EH (cell line): Measurements from ENCODE around the gene SMYD1.

Experiments used
- DNase-seq: peaks from one replicate; pipeline ENCODE4 v3.0.0-alpha.2; 2015; ENCODE audit warnings: low read depth

SMYD1 gene

DNA sequence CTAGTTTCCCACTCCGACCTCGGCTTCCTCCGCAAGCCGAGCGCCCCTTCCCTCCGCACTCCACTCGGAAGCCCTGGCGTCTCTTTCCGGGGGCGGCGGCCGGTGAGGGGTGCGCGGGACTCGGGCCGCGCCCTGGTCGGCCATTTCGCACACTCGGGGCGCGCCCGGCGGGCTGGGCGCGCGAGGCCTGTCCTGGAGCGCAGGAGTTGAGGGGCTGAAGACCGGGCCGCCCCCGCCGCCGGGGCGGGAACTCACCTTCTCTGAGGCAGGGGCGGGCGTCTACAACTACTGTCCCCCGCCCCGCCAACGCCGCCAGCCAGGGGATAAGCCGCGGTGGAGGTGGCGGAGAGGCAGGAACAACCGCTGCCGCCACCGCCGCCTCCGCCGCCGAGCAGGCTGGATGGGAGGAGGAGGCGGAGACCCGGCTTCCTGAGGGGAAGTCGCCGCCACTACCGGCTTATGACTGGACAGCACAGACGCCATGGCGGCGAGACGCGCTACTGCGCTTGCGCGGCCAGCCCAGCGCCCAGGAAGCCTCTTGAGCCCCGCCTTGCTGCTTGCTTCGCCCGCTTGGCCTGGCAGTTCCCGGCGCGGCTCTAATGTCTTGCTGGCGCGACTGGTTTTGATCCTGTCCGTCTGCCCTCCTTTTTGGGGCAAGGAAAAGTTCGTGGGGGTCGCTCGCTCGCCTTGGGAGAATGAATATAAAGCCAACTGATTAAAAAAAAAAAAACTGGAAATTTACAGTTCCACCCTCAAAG lies 12.1 kb upstream of the SMYD1 start, which contains the start of gene KRCC1:
Gene KRCC1 (minus strand): TSS at position 413 of the 758 bp plus-strand sequence. CDS start 27,220 bp downstream, outside the sequence.
- peak; percentile 97 for DNase-seq

GRCh38 chr2:88057437-88057844 lies 10.2 kb upstream of the SMYD1 start:
- DNase-seq: no peak

- no peak for DNase-seq
These were observed 9.4 kb upstream of the SMYD1 start for GRCh38 chr2:88058191-88058590.

DNA sequence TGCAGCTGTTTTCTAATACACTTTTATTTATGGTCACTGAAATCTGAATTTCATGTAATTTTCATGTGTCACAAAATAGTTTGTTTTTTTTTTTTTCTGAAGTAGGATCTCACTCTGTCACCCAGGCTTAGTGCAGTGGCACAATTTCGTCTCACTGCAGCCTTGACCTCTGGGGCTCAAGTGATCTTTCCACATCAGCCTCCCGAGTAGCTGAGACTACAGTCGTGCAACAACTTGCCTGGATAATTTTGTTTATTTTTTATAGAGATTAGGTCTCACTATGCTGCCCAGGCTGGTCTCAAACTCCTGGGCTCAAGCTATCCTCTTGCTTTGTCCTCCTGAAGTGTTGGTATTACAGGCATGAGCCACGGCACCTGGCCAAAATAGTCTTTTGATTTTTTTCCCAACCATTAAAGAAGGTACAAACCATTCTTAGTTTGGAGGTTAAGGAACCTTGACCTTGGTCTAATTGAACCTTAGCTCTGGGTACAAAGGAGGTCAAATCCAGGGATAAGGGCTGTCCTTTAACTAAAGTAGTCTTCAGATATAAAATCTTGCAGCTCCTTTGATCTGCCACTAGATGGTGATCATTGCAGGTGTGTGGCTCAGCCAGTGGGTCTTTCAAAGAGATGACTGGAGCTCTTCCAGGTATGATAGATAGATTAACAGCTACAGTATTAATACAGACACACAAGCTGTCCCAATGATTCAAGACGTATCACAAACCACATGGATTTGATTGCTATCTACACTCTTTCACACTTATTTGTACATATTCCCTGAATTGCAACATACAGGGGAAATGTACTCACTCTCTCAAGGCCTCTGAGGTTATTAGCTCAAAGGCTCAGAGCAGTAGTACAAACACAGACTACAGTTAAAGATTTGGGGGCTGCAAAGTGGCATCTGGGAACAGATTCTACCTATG lies 7.4 kb upstream of the SMYD1 start:
- peak; percentile 48 for DNase-seq

- DNase-seq: no peak
These were observed 6.7 kb upstream of the SMYD1 start for GRCh38 chr2:88060907-88061275.

DNA sequence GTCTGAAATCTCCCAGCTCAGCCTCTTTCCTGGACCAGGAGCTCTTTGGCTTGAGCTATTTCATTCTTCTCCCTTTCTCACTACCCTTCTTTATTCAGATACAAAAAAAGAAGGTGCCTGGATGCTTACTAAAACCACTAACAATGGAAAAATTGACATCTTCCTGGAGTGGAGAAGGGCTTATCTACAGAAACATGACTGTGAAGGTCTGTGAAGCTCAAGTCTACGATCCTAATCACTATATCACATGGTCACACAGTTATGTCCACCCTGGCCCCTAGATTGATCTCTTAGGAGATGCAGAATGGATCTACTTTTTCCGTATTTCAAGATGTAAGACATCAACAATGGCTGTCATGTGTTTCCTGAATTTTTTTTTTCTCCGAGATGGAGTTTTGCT lies 6.3 kb upstream of the SMYD1 start:
- no peak for DNase-seq

DNA sequence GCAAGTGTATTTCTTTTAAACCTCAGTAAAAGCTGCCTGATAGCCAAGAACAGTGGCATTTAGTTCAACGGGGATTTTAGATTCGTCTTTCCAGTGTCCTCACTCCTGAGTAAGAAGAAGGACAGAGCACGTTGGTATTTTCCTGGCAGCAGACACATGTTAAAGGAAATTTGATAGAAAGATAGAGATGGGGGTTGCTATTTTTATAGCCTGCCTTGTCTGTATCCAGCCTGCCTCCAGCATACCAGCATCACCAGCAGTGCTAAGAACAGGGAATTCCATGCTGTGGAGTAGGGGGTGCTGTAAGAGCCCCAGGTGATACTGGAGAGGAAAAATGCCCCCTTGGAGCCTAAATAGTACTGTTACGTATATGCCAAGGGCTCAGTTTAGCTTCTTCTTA lies 1.1 kb upstream of the SMYD1 start:
- peak; percentile 11 for DNase-seq

DNA sequence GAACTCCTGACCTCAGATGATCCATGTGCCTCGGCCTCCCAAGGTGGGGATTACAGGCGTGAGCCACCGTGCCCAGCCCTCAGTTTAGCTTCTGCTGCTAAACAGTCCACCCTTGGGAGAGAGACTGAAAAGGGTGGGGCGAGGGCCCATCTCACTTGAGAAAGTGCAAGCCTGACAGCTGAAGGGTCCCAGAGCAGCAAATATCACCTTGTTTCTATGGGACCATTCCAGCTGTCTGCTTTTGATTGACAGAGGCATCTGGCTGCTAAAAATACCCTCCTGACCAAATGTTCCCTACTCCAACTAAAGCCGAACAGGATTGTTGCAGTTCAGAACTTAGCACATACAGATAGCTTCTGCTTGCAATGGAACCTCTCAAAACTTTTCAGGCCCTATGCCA lies 436 bp upstream of the SMYD1 start:
- no peak for DNase-seq

- no peak for DNase-seq
These were observed 419 bp downstream of the SMYD1 start for GRCh38 chr2:88068044-88068443.

GRCh38 chr2:88069117-88069516 lies 1.5 kb downstream of the SMYD1 start:
- DNase-seq: no peak

DNA sequence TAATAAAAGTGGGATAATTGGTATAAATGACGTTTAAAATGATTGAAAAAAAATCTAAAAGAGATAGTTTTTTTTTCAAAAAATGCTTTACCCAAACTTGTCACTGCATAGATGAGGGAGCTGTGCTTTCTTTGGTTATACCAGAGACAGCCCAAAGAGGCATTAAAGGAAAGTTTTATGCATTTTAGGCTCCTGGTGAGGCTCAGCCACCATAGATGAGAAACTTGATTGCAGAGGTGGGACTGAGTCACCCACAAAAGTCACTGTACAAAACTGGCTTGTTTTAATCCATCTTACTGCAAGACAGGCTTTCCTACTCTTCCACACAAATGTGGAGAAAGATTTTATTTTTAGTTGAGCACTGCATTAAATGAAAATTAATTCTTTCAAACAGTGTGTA lies 2.4 kb downstream of the SMYD1 start:
- DNase-seq: no peak

DNA sequence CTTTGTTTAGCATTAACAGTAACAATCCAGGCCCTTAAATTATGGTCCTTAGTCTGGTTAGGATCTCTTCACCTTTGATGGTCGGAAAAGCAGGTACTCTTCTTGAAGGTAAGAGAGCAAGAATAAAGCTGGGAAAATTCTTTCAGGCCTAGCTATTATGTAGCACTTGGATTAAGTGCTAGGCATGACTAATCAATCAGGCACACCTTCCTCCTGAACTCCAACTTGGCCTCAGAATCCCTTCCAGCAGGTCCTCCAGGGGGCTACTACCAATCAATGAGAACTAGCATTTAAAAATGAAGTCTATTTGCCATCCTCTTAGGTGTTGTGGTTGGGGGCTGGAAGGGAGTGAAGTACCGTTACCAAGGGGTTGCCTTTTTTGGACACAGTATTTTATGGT lies 3.7 kb downstream of the SMYD1 start:
- DNase-seq: no peak

DNA sequence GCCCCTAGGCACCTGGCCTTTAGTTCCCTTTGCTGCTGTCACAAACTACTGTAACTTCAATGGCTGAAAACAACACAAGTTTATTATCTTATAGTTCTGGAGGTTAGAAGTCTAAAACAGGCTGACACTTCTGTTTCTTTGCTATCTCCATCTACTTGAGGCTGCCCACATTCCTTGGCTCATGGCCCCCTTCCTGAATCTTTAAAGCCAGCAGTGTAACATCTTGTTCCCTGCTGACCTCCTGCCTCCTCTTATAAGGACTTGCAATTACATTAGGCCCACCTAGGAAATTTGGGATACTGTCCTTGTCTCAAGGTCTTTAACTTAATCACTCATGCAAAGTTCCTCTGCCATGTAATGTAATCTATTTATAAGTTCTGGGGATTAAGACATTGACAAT lies 6.5 kb downstream of the SMYD1 start:
- no peak for DNase-seq

- DNase-seq: peak; percentile 86
These were observed 7.2 kb downstream of the SMYD1 start for GRCh38 chr2:88074854-88075292.

GRCh38 chr2:88077080-88077479 lies 9.5 kb downstream of the SMYD1 start:
- DNase-seq: no peak

DNA sequence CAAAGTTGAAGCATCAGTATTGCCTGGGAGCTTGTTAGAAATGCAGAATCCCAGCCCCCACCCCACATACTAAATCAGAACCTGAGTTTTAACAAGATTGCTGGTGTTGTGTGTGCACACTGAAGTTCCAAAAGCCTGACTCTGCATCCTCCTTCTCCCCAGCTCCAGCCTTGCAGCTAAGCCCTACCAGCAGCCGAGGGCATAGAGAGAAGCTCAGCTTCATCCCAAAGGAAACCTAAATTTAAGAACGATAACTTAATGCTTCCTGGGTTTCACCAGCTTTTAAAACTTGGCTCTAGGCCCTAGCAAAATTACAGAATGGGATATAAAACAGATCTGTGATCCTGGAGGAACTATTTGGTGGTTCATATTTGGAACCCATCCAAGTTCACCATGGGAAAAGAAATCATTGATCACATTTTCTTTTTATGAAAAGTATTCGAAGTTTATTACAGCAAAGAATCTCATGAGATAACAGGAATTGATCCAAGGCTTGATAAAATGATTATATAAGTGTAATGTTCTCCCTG lies 11.1 kb downstream of the SMYD1 start:
- no peak for DNase-seq

- peak; percentile 2 for DNase-seq
These were observed 12.9 kb downstream of the SMYD1 start for GRCh38 chr2:88080545-88080944.

GRCh38 chr2:88081924-88082608 lies 14.4 kb downstream of the SMYD1 start:
- no peak for DNase-seq

DNA sequence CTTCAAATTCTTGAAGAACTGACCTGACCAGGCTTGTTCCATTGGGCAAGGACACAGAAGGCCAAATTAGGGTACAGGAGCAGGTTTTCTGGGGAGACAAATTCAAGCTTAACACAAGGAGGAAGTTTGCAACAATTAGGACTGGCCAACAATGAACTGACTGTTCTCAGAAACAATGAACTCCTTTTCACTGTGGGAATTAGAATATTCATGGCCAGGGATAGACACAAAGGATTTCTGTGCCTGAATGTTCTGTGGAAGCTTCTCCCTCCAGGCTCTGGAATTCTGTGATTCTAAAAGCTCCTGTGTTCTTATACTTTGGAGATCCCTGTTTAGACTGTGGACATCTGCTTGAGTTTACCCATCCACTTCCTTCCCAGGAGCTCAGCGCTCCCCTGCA lies 15.2 kb downstream of the SMYD1 start:
- DNase-seq: no peak

DNA sequence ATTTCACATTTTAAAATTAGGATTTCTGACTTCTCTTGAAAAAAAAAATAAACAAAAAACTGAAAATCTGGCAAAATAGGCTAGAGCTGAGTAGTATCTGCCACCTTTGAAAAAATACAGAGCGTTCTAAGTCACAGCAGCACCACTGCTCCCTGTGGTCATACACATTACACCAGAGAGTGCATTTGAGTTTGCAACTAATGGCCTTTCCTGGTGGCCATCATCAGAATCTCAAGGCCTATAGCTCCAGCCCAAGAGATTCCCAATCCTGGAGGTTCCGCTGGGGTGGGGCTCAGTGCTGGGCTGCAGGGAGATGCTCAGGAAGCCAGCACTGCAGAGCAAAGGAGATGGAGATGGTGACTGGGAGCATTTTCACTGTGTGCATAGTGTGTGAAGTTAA lies 17.5 kb downstream of the SMYD1 start:
- DNase-seq: no peak

- DNase-seq: no peak
These were observed 18.0 kb downstream of the SMYD1 start for GRCh38 chr2:88085602-88086001.

DNA sequence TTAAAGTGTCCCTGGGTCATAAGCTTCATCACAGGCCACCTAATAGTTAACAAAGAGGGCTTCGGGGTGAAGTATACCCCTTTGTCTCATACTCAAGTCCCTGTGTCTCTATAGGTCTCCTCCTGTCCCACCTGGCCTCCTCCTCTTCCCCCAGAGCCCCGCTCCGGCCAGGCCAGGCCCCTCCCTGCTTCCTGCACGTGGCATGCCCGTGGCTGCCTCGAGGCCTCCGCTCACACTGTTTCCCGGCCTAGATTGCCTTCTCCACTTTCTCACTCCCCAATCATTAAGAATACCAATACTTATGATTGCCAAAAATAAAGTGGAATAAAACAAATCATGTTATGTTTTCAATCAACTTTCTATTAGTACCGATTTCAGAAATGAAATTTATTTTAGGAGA lies 18.8 kb downstream of the SMYD1 start:
- no peak for DNase-seq
